GM12872 (cell line): Measurements from ENCODE around the gene RXRA.

Experiments used
- CTCF ChIP-seq: IDR thresholded peaks from 3 replicates; pipeline ENCODE4 v1.5.1; 2011; ENCODE audit warnings: low read depth, mild to moderate bottlenecking, low read length, moderate library complexity; ENCODE audit not compliant: insufficient read depth

The RXRA gene

DNA sequence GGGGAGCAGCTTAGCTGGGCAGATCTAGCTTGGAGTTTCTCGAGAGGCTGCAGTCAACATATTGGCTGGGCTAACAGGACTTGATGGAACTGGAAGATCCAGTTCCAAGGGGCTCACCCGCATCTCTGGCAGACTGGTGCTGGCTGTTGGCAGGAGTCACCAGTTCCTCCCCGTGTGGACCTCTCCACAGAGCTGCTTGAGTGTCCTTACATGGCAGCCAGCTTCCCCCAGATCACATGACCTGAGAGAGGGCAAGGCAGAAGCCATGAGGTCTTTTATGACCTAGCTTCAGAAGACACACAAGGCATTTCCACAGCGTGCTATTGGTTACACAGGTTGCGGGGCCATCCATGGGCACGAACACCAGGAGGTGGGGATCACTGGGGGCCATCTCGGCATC lies 26.4 kb upstream of the RXRA start:
- no peak for TF ChIP-seq CTCF

DNA sequence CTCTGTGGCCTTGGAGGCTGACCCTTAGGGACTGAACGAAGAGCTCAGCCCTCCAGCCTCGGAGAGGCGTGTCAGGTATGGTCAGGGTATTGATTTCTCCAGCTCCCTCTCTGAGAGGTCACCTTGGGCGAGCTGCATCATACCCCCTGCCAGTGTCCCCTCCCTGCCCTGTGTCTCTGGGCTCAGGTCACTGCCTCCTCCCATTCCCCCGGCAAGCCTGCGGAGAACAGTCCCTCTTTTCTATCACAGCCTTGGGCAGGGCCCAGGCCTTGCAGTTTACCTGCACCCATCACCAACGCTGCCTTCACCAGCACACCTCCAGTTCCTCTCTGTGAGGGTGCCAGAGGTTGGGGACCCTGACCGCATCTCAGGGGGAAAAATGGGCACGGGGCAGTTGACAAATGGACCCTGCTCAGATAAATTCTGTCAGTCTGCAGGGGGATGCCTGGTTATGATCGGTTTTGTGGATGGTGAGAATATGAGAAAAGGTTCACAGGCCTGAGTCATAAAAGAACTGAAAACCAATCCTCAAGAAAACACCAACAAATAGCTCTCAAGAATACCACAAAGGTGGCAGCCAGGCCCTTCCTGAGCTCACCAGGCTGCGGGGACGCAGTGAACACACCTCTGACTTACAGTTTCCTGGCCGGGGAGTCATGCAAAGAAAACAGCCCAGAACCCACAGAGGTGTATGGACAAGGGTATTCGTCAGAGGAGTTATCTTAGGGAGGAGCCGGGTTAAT lies 24.7 kb upstream of the RXRA start:
- no peak for TF ChIP-seq CTCF

- TF ChIP-seq CTCF = no peak
Measured at GRCh38 chr9:134302130-134302817, 24.0 kb upstream of the RXRA start.

GRCh38 chr9:134303601-134304000 lies 22.7 kb upstream of the RXRA start:
- no peak for TF ChIP-seq CTCF

- no peak for TF ChIP-seq CTCF
Measured at GRCh38 chr9:134304261-134304660, 22.0 kb upstream of the RXRA start.

GRCh38 chr9:134304690-134305089 lies 21.6 kb upstream of the RXRA start:
- TF ChIP-seq CTCF = no peak

DNA sequence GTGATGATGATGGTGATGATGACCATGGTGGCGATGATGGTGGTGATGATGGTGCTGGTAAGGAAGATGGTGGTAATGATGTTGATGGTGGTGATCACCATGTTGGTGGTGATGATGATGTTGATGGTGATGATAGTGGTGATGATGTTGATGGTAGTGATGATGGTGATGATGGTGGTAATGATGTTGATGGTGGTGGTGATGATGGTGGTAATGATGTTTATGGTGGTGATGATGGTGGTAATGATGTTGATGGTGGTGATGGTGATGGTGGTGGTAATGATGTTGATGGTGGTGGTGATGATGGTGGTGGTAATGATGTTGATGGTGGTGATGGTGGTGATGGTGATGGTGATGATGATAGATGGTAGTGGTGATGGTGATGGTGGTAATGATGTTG lies 20.7 kb upstream of the RXRA start:
- TF ChIP-seq CTCF = no peak
